A549 (cell line): Measurements from ENCODE around the gene IFITM2.

Experiments used
- EHMT2 ChIP-seq: fragments of 200-600 bp; sonication (generic); IDR thresholded peaks from 2 replicates; pipeline ENCODE4 v1.6.1; 2016; ENCODE audit warnings: antibody characterized with exemption, low read depth, mild to moderate bottlenecking, moderate library complexity
- KDM1A ChIP-seq: fragments of 200-600 bp; sonication (generic); IDR thresholded peaks from 2 replicates; pipeline ENCODE4 v1.6.1; 2016; ENCODE audit warnings: low read depth, mild to moderate bottlenecking
- RCOR1 ChIP-seq: fragments of 150-350 bp; IDR thresholded peaks from 2 replicates; pipeline ENCODE4 v1.6.1; 2014; ENCODE audit warnings: antibody characterized with exemption, low read length, low read depth

GRCh38 chr11:289712-290620 is 17.6 kb upstream of the IFITM2 start:
- TF ChIP-seq EHMT2 = no peak
- no peak for TF ChIP-seq KDM1A
- TF ChIP-seq RCOR1 = no peak
